ENCODE data around the gene COG5. TPM values are rescaled to one million over a fixed set of nuclear protein-coding genes. Genes with fewer than 3 reads are reported as not detected.

Gene COG5
- total and polyA plus RNA-seq, 2 experiments from 2014 or later, result 15.4 to 36.5 TPM

DNA sequence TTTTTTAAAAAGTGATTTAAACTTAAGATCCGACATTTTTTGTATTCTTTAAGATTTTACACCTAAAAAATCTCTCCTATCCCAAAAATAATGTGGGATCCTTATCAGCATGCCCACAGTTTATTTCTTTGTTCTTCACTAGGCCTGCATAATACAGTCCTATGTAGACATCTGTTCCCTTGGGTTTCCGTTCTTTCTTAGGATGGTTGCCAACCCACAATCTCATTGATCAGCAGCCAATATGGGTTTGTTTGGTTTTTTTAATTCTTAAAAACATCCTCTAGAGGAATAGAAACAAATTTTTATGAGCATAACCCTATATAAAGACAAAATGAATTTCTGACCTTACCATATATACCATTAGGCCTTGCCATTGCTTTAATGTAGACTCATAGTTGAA, 403.3 kb downstream of the COG5 start:
- Histone ChIP-seq H4K20me1 (replicated peaks; ENCODE audit: insufficient read depth) (no peaks in the 10 kb centered on the region), H3K4me3 (no peak overlapping the region), H3K27ac (ENCODE audit: low read depth) (no peak overlapping the region), H3K27me3 (ENCODE audit: insufficient read depth) (no peaks in the 10 kb centered on the region), H3K4me2 (no peak overlapping the region), H3K36me3 (ENCODE audit: insufficient read depth) (peaks cover 4% of the 10 kb centered on the region; the same call in 1 of the 2 replicates), H3K9me2 (ENCODE audit: insufficient read depth) (no peaks in the 10 kb centered on the region), H2AFZ (no peak overlapping the region), H3K79me2 (replicated peaks; ENCODE audit: insufficient read depth) (no peaks in the 10 kb centered on the region), H3F3A (replicated peaks; ENCODE audit: low read depth) (no peaks in the 10 kb centered on the region), H3K4me1 (ENCODE audit: insufficient read depth) (no peaks in the 10 kb centered on the region; the same call in 1 of the 2 replicates)
- no peak overlapping the region for H3K4me3 Mint-ChIP-seq
- ATAC-seq, result no peak
- TF ChIP-seq POLR2AphosphoS5 (IDR thresholded peaks at IDR 0.05; ENCODE audit: low read depth) (no peak), JUNB (IDR thresholded peaks at IDR 0.05; ENCODE audit: unreplicated experiment) (no peak), EZH2phosphoT487 (IDR thresholded peaks at IDR 0.05; ENCODE audit: unreplicated experiment) (no peak)
- TF ChIP-seq, protein P1, sequence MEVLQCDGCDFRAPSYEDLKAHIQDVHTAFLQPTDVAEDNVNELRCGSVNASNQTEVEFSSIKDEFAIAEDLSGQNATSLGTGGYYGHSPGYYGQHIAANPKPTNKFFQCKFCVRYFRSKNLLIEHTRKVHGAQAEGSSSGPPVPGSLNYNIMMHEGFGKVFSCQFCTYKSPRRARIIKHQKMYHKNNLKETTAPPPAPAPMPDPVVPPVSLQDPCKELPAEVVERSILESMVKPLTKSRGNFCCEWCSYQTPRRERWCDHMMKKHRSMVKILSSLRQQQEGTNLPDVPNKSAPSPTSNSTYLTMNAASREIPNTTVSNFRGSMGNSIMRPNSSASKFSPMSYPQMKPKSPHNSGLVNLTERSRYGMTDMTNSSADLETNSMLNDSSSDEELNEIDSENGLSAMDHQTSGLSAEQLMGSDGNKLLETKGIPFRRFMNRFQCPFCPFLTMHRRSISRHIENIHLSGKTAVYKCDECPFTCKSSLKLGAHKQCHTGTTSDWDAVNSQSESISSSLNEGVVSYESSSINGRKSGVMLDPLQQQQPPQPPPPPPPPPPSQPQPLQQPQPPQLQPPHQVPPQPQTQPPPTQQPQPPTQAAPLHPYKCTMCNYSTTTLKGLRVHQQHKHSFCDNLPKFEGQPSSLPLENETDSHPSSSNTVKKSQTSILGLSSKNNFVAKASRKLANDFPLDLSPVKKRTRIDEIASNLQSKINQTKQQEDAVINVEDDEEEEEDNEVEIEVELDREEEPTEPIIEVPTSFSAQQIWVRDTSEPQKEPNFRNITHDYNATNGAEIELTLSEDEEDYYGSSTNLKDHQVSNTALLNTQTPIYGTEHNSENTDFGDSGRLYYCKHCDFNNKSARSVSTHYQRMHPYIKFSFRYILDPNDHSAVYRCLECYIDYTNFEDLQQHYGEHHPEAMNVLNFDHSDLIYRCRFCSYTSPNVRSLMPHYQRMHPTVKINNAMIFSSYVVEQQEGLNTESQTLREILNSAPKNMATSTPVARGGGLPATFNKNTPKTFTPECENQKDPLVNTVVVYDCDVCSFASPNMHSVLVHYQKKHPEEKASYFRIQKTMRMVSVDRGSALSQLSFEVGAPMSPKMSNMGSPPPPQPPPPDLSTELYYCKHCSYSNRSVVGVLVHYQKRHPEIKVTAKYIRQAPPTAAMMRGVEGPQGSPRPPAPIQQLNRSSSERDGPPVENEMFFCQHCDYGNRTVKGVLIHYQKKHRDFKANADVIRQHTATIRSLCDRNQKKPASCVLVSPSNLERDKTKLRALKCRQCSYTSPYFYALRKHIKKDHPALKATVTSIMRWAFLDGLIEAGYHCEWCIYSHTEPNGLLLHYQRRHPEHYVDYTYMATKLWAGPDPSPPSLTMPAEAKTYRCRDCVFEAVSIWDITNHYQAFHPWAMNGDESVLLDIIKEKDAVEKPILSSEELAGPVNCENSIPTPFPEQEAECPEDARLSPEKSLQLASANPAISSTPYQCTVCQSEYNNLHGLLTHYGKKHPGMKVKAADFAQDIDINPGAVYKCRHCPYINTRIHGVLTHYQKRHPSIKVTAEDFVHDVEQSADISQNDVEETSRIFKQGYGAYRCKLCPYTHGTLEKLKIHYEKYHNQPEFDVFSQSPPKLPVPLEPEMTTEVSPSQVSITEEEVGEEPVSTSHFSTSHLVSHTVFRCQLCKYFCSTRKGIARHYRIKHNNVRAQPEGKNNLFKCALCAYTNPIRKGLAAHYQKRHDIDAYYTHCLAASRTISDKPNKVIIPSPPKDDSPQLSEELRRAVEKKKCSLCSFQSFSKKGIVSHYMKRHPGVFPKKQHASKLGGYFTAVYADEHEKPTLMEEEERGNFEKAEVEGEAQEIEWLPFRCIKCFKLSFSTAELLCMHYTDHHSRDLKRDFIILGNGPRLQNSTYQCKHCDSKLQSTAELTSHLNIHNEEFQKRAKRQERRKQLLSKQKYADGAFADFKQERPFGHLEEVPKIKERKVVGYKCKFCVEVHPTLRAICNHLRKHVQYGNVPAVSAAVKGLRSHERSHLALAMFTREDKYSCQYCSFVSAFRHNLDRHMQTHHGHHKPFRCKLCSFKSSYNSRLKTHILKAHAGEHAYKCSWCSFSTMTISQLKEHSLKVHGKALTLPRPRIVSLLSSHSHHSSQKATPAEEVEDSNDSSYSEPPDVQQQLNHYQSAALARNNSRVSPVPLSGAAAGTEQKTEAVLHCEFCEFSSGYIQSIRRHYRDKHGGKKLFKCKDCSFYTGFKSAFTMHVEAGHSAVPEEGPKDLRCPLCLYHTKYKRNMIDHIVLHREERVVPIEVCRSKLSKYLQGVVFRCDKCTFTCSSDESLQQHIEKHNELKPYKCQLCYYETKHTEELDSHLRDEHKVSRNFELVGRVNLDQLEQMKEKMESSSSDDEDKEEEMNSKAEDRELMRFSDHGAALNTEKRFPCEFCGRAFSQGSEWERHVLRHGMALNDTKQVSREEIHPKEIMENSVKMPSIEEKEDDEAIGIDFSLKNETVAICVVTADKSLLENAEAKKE (CRISPR knock-in tag; IDR thresholded peaks at IDR 0.05), result no peak
- H3K27me3 Mint-ChIP-seq (ENCODE audit: insufficient read depth, low read depth, poor library complexity), result no peaks in the 10 kb centered on the region
- DNase-seq (ENCODE audit: low spot score), result no peak
- peaks cover 3% of the 10 kb centered on the region; the same call in 2 of the 3 replicates for H3K4me1 Mint-ChIP-seq
- H3K27ac Mint-ChIP-seq, result no peak overlapping the region
- peaks cover 5% of the 10 kb centered on the region for H3K36me3 Mint-ChIP-seq (ENCODE audit: low read depth)
- no peaks in the 10 kb centered on the region; the same call in 2 of the 3 replicates for H3K9me3 Mint-ChIP-seq

DNA sequence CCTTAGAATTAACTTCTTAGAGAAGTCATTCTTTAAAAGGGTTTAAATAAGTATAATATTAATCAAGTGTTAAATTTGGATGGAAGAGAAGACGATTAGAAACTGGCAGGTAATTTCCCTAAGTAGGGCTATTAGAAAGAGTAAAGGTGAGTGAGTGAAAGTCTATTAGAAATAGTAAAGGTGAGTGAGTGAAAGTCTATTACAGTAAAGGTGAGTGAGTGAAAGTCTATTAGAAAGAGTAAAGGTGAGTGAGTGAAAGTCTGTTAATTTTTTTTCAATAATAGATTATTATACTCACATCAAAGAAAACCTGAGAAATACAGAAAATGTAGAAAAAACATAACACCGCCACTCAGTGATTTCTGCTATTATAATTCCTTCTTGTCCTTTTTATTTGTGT, 405.7 kb downstream of the COG5 start:
- Mint-ChIP-seq H3K4me3 (no peak overlapping the region), H3K36me3 (ENCODE audit: low read depth) (peaks cover 6% of the 10 kb centered on the region), H3K9me3 (no peaks in the 10 kb centered on the region; the same call in 2 of the 3 replicates), H3K4me1 (no peaks in the 10 kb centered on the region), H3K27me3 (ENCODE audit: insufficient read depth, low read depth, poor library complexity) (no peaks in the 10 kb centered on the region), H3K27ac (no peak overlapping the region)
- H3K36me3 ChIP-seq (ENCODE audit: insufficient read depth), result peaks cover 4% of the 10 kb centered on the region; the same call in 1 of the 2 replicates
- H2AFZ ChIP-seq, result no peak overlapping the region
- H3K27ac ChIP-seq (ENCODE audit: low read depth), result no peak overlapping the region
- H3F3A ChIP-seq (replicated peaks; ENCODE audit: low read depth), result no peaks in the 10 kb centered on the region
- no peaks in the 10 kb centered on the region for H3K4me1 ChIP-seq (ENCODE audit: insufficient read depth)
- no peaks in the 10 kb centered on the region for H3K9me2 ChIP-seq (ENCODE audit: insufficient read depth)
- no peaks in the 10 kb centered on the region for H3K79me2 ChIP-seq (replicated peaks; ENCODE audit: insufficient read depth)
- H4K20me1 ChIP-seq (replicated peaks; ENCODE audit: insufficient read depth), result no peaks in the 10 kb centered on the region
- no peak overlapping the region for H3K4me2 ChIP-seq
- H3K4me3 ChIP-seq, result no peak overlapping the region
- DNase-seq (ENCODE audit: low spot score) (no peak), ATAC-seq (no peak)
- H3K27me3 ChIP-seq (ENCODE audit: insufficient read depth), result no peaks in the 10 kb centered on the region
- TF ChIP-seq NANOG (IDR thresholded peaks at IDR 0.05; ENCODE audit: borderline replicate concordance) (no peak), STAT1 (IDR thresholded peaks at IDR 0.05; ENCODE audit: unreplicated experiment) (no peak), ZNF114 (CRISPR knock-in tag; IDR thresholded peaks at IDR 0.05) (no peak), JUNB (IDR thresholded peaks at IDR 0.05; ENCODE audit: unreplicated experiment) (no peak)
- TF ChIP-seq, protein P1 (CRISPR knock-in tag; IDR thresholded peaks at IDR 0.05), result no peak
